OCI-LY7 (cell line): ENCODE measurements around the gene CSKMT.
A peak's percentile ranks its signal among the peaks of the same experiment; 100 is the strongest.

Experiments
- EZH2phosphoT487 ChIP-seq: fragments of 200-600 bp; sonication (generic); IDR thresholded peaks from 2 replicates; pipeline ENCODE4 v1.6.1; 2018; ENCODE audit warnings: low read depth, borderline replicate concordance, mild to moderate bottlenecking, mixed run types, antibody characterized with exemption, low read length, moderate library complexity, mixed read lengths
- TF ChIP-seq, protein P1 (sequence below): fragments of 200-600 bp; sonication (generic); conservative IDR thresholded peaks from 2 replicates; pipeline ENCODE4 v1.5.1; 2014; ENCODE audit warnings: mild to moderate bottlenecking, antibody characterized with exemption, low read length, moderate library complexity, mixed read lengths

DNA sequence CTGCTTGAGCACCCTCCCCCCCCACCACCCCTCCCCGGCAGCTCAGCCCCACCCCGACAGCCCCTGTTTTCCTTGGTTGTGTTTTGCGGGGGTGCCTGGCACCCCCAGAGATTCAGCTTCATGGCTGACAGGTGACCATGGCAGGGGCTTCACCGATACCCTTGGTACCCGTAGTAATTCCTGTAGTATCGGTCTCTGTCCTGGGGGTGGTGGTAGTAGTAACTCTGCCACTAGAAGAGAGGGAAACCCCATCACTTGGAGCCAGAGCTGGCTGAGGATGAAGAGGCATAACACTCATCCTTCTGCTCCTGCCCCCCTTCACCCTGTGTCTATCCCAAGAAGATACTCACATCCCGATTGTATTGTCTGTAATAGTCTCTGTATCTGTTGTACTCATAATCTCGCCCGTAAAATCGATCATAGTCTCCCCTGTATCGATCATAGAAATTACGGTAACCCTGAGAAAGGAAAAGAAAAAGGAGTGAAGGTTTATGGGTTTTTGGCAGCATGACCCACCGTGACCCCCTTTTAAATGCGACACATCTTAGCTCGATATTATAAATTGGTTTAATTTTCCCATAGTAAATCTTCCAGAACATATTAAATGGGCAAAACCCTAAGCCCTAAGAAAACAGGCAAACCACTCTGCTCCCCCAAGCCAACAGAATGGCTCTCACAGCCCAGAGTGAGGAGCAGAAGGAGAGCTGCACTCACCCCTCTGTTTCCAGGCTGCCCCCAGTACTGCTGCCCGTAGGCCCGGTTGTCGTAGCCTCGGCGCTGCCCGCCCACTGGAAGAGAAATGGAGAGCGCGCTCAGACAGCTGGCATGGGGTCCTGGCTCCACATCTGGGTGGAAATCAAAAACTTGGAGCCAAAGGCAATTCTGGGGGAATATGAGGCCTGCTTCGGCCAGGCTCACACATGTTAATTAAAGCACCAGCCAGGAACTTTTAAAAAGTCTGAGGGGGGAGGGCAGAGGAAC is 50.3 kb downstream of the CSKMT start:
- TF ChIP-seq, protein P1, sequence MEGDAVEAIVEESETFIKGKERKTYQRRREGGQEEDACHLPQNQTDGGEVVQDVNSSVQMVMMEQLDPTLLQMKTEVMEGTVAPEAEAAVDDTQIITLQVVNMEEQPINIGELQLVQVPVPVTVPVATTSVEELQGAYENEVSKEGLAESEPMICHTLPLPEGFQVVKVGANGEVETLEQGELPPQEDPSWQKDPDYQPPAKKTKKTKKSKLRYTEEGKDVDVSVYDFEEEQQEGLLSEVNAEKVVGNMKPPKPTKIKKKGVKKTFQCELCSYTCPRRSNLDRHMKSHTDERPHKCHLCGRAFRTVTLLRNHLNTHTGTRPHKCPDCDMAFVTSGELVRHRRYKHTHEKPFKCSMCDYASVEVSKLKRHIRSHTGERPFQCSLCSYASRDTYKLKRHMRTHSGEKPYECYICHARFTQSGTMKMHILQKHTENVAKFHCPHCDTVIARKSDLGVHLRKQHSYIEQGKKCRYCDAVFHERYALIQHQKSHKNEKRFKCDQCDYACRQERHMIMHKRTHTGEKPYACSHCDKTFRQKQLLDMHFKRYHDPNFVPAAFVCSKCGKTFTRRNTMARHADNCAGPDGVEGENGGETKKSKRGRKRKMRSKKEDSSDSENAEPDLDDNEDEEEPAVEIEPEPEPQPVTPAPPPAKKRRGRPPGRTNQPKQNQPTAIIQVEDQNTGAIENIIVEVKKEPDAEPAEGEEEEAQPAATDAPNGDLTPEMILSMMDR = peak; percentile 19; the same call in 1 of the 2 replicates
- no peak for TF ChIP-seq EZH2phosphoT487
